ENCODE results near the gene TSSC4.

- no peak for TF ChIP-seq POLR2AphosphoS5 (IDR thresholded peaks at IDR 0.05; ENCODE audit: low read depth, low read length)
- no peak for TF ChIP-seq SIN3A (IDR thresholded peaks at IDR 0.05; ENCODE audit: borderline replicate concordance, insufficient read depth, low read length)
- no peak for TF ChIP-seq REST (IDR thresholded peaks at IDR 0.05; ENCODE audit: insufficient read depth in 1 of 2, low read depth in 2 of 2, low read length in 2 of 2)
Observed at GRCh38 chr11:2366733-2367132, 33.8 kb upstream of the TSSC4 start.
